Mononuclear cell (primary cell): Measurements from ENCODE around the gene P2RX2. TPM values are rescaled to one million over a fixed set of nuclear protein-coding genes. Genes with fewer than 3 reads are reported as not detected.

Source experiments
- H3K27me3 ChIP-seq: 2 replicates; pipeline ENCODE4 v1.6.0; 2011; ENCODE audit warnings: low read length, control low read depth; ENCODE audit not compliant: insufficient read depth
- H3K4me1 ChIP-seq: 2 replicates; pipeline ENCODE4 v1.5.1; 2011; ENCODE audit warnings: mild to moderate bottlenecking, low read length, control low read depth; ENCODE audit not compliant: insufficient read depth
- H3K4me3 ChIP-seq: 2 replicates; pipeline ENCODE4 v1.5.1; 2011; ENCODE audit warnings: mild to moderate bottlenecking, low read length, moderate library complexity
- H3K9me3 ChIP-seq: 2 replicates; pipeline ENCODE4 v1.5.1; 2011; ENCODE audit warnings: low read depth, mild to moderate bottlenecking, control low read depth, low read length
- total RNA-seq: library from RNA; depleted of rRNA; stranded (reverse); fragments of >200 nt; gene quantifications from one replicate; pipeline ENCODE4 v1.2.3, GENCODE V29; 2012

Gene P2RX2
- total RNA-seq, result 0.10 TPM

DNA sequence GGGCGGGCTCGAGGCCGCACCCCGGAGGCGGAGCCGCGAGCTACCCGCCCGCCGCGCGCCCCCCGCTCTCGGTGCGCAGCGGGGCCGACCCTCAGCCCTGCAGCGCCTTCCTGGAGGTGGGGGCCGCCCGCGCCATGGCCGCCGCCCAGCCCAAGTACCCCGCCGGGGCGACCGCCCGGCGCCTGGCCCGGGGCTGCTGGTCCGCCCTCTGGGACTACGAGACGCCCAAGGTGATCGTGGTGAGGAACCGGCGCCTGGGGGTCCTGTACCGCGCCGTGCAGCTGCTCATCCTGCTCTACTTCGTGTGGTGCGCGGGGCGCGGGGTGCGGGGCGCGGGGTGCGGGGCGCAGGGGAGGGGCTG, at the start of gene P2RX2:
Gene P2RX2, plus strand, starts transcription at position 94 of the 361 bp plus-strand sequence. Its CDS starts 41 bp downstream, at position 135.
- H3K27me3 ChIP-seq, result peaks cover 34% of the 10 kb centered on the region
- H3K4me3 ChIP-seq, result no peak within 1 kb of the TSS
- peaks cover 7% of the 10 kb centered on the region for H3K9me3 ChIP-seq
- H3K4me1 ChIP-seq, result peaks cover 7% of the 10 kb centered on the region

- Histone ChIP-seq H3K9me3 (no peaks in the 10 kb centered on the region), H3K27me3 (no peaks in the 10 kb centered on the region), H3K4me1 (no peaks in the 10 kb centered on the region), H3K4me3 (no peak overlapping the region)
These were observed 49.6 kb upstream of the P2RX2 start for GRCh38 chr12:132568826-132569480.

- no peaks in the 10 kb centered on the region for H3K4me1 ChIP-seq
These were observed 48.6 kb upstream of the P2RX2 start for GRCh38 chr12:132569856-132570480.

GRCh38 chr12:132570635-132571034, 47.9 kb upstream of the P2RX2 start:
- no peaks in the 10 kb centered on the region for H3K4me1 ChIP-seq

More at GRCh38 chr12:132569856-132570480, 48.6 kb upstream of the P2RX2 start:
- Histone ChIP-seq H3K9me3 (no peaks in the 10 kb centered on the region), H3K27me3 (no peaks in the 10 kb centered on the region), H3K4me3 (no peak overlapping the region)

GRCh38 chr12:132571051-132571450, 47.5 kb upstream of the P2RX2 start:
- Histone ChIP-seq H3K27me3 (no peaks in the 10 kb centered on the region), H3K4me3 (no peak overlapping the region)

More at GRCh38 chr12:132570635-132571034, 47.9 kb upstream of the P2RX2 start:
- no peaks in the 10 kb centered on the region for H3K9me3 ChIP-seq
- no peaks in the 10 kb centered on the region for H3K27me3 ChIP-seq
- H3K4me3 ChIP-seq, result no peak overlapping the region

GRCh38 chr12:132571598-132571997, 47.0 kb upstream of the P2RX2 start:
- H3K4me1 ChIP-seq, result no peaks in the 10 kb centered on the region
- no peak overlapping the region for H3K4me3 ChIP-seq
- H3K27me3 ChIP-seq, result no peaks in the 10 kb centered on the region
- H3K9me3 ChIP-seq, result no peaks in the 10 kb centered on the region

More at GRCh38 chr12:132571051-132571450, 47.5 kb upstream of the P2RX2 start:
- Histone ChIP-seq H3K4me1 (no peaks in the 10 kb centered on the region), H3K9me3 (no peaks in the 10 kb centered on the region)

- Histone ChIP-seq H3K4me3 (no peak overlapping the region), H3K27me3 (no peaks in the 10 kb centered on the region), H3K4me1 (no peaks in the 10 kb centered on the region), H3K9me3 (no peaks in the 10 kb centered on the region)
These were observed 46.5 kb upstream of the P2RX2 start for GRCh38 chr12:132572106-132572505.

DNA sequence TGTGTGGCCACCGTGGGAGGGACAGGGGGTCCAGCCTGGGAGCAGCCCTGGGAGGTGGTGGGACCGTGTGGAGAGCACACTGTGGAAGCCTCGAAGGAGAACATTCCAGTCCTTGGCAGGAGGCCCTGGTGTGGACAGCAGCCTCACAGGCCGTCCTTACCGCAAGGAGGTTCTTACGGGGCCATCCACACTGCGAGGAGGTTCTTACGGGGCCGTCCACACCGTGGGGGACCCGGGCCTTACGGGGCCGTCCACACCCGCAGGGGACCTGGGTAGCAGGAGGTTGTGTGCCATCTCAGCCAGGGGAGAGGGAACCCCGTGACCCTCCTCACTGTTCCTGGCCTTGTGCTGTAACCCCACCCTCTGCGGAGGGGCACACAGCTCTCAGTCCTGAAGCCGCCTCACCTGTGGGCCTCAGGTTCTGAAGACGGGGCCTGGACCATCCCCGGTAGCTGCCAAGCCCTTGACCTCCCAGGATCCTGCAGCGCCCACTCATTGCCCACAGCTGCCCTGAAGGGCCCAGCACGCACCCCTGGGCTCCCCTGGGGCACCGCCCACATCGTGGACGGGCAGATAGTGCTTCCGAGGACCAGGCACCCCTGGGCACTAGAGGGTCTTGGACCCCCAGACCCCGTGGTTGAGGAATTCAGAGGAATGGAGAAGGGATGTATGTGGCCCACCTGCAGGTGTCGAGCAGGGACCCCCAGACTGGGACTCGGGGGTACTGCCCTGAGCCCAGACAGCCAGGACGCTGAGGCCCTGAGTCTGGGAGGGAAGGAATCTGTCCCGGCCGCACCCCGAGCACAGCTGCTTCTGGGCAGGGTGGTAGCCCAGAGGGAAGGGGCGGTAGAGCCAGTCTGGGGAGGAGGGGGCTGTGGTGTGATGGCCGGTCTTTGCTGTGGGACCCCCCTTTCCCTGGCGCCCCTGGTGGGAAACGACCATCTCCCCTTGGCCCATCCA, 45.5 kb upstream of the P2RX2 start:
- H3K4me1 ChIP-seq, result no peaks in the 10 kb centered on the region
- no peaks in the 10 kb centered on the region for H3K27me3 ChIP-seq
- H3K4me3 ChIP-seq, result no peak overlapping the region
- H3K9me3 ChIP-seq, result no peaks in the 10 kb centered on the region

- no peak overlapping the region for H3K4me3 ChIP-seq
- H3K27me3 ChIP-seq, result no peaks in the 10 kb centered on the region
- no peaks in the 10 kb centered on the region for H3K4me1 ChIP-seq
- no peaks in the 10 kb centered on the region for H3K9me3 ChIP-seq
These were observed 44.1 kb upstream of the P2RX2 start for GRCh38 chr12:132574271-132574996.

GRCh38 chr12:132575661-132576060, 42.9 kb upstream of the P2RX2 start:
- Histone ChIP-seq H3K4me3 (no peak overlapping the region), H3K27me3 (no peaks in the 10 kb centered on the region), H3K4me1 (no peaks in the 10 kb centered on the region)

GRCh38 chr12:132576701-132577100, 41.9 kb upstream of the P2RX2 start:
- H3K4me3 ChIP-seq, result no peak overlapping the region
- H3K9me3 ChIP-seq, result no peaks in the 10 kb centered on the region
- no peaks in the 10 kb centered on the region for H3K4me1 ChIP-seq
- no peaks in the 10 kb centered on the region for H3K27me3 ChIP-seq

More at GRCh38 chr12:132575661-132576060, 42.9 kb upstream of the P2RX2 start:
- H3K9me3 ChIP-seq, result no peaks in the 10 kb centered on the region

DNA sequence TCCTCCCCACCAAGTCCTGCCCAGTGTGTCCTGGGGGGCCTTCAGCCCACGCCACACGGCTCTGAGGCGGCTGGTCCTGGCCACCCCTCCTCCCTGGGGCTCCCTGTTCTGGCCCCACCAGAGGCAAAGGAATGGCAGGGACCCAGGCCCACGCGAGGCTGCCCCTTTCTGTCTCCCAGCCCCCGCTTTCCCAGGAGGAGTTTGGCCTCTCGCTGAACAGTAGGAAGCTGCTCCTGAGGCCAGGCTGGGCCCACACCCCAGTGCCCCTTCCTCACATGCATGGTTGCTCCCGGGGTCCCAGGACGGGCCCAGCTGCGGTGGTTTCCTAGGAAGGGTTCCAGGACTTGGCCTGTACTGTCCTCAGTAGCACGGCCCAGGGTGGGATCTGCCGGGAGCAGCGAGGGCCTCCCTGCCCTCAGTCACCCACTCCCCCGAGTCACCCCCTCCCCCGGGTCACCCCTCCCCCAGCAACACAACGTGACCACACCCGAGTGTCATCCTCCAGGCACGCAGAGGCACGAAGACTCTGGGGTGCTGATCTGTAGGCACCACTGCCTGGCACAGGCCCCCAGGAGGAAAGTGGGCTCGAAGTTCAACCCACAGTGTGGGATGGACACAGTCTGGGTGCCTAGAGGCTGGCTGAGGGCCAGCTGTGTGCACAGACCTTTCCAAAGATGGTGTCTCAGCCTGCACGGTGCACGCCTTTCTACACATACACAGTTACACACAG, 41.2 kb upstream of the P2RX2 start:
- Histone ChIP-seq H3K27me3 (no peaks in the 10 kb centered on the region), H3K4me1 (no peaks in the 10 kb centered on the region), H3K4me3 (no peak overlapping the region), H3K9me3 (no peaks in the 10 kb centered on the region)

DNA sequence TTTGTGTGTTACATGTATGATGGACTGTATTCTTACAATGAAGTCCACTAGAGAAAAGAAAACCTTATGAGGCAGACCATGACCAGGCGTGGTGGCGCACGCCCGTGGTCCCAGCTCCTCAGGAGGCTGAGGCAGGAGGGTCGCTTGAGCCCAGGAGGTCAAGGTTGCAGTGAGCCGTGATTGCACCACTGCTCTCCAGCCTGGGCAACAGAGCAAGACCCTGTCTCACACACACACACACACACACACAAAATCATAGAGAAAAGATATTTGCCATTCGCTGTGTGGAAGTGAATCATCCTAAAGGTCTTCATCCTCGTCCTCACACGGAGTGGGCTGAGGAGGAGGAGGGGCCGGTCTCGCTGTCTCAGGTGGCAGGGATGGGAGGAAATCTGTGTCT, 40.5 kb upstream of the P2RX2 start:
- H3K4me1 ChIP-seq, result no peaks in the 10 kb centered on the region
- no peaks in the 10 kb centered on the region for H3K27me3 ChIP-seq
- H3K9me3 ChIP-seq, result no peaks in the 10 kb centered on the region
- H3K4me3 ChIP-seq, result no peak overlapping the region

DNA sequence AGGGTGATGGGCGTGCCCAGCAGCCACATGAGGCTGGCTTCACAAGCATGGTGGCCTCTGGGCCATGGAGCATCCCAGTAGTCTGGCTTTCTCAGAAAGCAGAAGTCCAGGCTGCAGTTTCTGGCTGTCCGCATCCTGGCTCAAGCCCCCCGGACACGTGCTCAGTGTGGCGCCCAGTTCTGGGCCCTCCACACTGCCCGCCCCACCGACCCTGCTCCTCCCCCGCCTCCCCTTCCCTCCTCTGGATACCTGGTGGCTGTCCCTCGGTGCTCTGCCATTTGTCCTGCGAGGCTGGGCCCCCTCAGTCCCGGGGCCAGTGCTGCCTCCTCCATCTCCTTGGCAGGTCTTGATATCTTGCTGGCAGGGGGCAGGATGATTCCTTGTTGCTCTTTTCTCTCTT, 39.8 kb upstream of the P2RX2 start:
- no peak overlapping the region for H3K4me3 ChIP-seq
- H3K27me3 ChIP-seq, result no peaks in the 10 kb centered on the region
- H3K9me3 ChIP-seq, result no peaks in the 10 kb centered on the region
- no peaks in the 10 kb centered on the region for H3K4me1 ChIP-seq
